Neural cell (in vitro differentiated cells): ENCODE measurements around the gene TFIP11. TPM values are rescaled to one million over a fixed set of nuclear protein-coding genes. Genes with fewer than 3 reads are reported as not detected.

Source experiments
- H2AFZ ChIP-seq: fragments of 200-600, 300-800 bp; sonication (generic), shearing (Covaris generic); 2 replicates; pipeline ENCODE4 v1.6.0; 2014; ENCODE audit warnings: low read depth, mild to moderate bottlenecking, antibody characterized with exemption, low read length, moderate library complexity
- H3F3A ChIP-seq: fragments of 200-600 bp; shearing (Covaris generic); 2 replicates; pipeline ENCODE4 v1.6.1; 2016; ENCODE audit warnings: mild to moderate bottlenecking, moderate library complexity, mixed read lengths, antibody characterized with exemption, low read length; ENCODE audit not compliant: insufficient read depth, poor library complexity, severe bottlenecking
- H3K27ac ChIP-seq: fragments of 200-600, 300-800 bp; sonication (generic), shearing (Covaris generic); 2 replicates; pipeline ENCODE4 v1.5.1; 2014; ENCODE audit warnings: mild to moderate bottlenecking, low read length, moderate library complexity
- H3K27me3 ChIP-seq: fragments of 300-800, 200-600 bp; sonication (generic), shearing (Covaris generic); 2 replicates; pipeline ENCODE4 v1.6.0; 2014; ENCODE audit warnings: mild to moderate bottlenecking, low read depth, low read length, moderate library complexity; ENCODE audit not compliant: insufficient read depth
- H3K36me3 ChIP-seq: fragments of 300-800, 200-600 bp; sonication (generic), shearing (Covaris generic); 2 replicates; pipeline ENCODE4 v1.5.1; 2014; ENCODE audit warnings: mild to moderate bottlenecking, antibody characterized with exemption, low read length, moderate library complexity; ENCODE audit not compliant: insufficient read depth
- H3K4me2 ChIP-seq: fragments of 300-800, 200-600 bp; sonication (generic), shearing (Covaris generic); 2 replicates; pipeline ENCODE4 v1.6.0; 2014; ENCODE audit warnings: mild to moderate bottlenecking, low read length
- H3K4me3 ChIP-seq: fragments of 300-800, 200-600 bp; sonication (generic), shearing (Covaris generic); 2 replicates; pipeline ENCODE4 v1.5.1; 2014; ENCODE audit warnings: mild to moderate bottlenecking, low read length, moderate library complexity
- H3K79me2 ChIP-seq: fragments of 200-600 bp; shearing (Covaris generic); replicated peaks from 2 replicates; pipeline ENCODE4 v1.6.0; 2014; ENCODE audit warnings: mild to moderate bottlenecking, low read length, moderate library complexity; ENCODE audit not compliant: insufficient read depth
- H3K9ac ChIP-seq: fragments of 300-800, 200-600 bp; sonication (generic), shearing (Covaris generic); 2 replicates; pipeline ENCODE4 v1.6.1; 2016; ENCODE audit warnings: mild to moderate bottlenecking, low read length, mixed read lengths
- H3K9me2 ChIP-seq: fragments of 200-600 bp; shearing (Covaris generic); 2 replicates; pipeline ENCODE4 v1.6.1; 2016; ENCODE audit warnings: mild to moderate bottlenecking, low read length, mixed read lengths; ENCODE audit not compliant: insufficient read depth
- H3K9me3 ChIP-seq: fragments of 200-600, 300-800 bp; sonication (generic), shearing (Covaris generic); 2 replicates; pipeline ENCODE4 v1.6.1; 2016; ENCODE audit warnings: mild to moderate bottlenecking, mixed run types, low read length, moderate library complexity, mixed read lengths
- H4K20me1 ChIP-seq: fragments of 200-600 bp; shearing (Covaris generic); 2 replicates; pipeline ENCODE4 v1.6.1; 2016; ENCODE audit warnings: mild to moderate bottlenecking, mixed run types; ENCODE audit not compliant: insufficient read depth
- CTCF ChIP-seq: fragments of 450-650 bp; IDR thresholded peaks from 2 replicates; pipeline ENCODE4 v1.5.1; 2014; ENCODE audit warnings: antibody characterized with exemption, mild to moderate bottlenecking, moderate library complexity; ENCODE audit not compliant: poor library complexity, severe bottlenecking
- EP300 ChIP-seq: fragments of 450-650 bp; conservative IDR thresholded peaks from 2 replicates; pipeline ENCODE4 v1.6.1; 2014; ENCODE audit warnings: antibody characterized with exemption, mild to moderate bottlenecking, moderate library complexity; ENCODE audit not compliant: poor library complexity, severe bottlenecking
- EZH2 ChIP-seq: fragments of 200-600, 300-800 bp; shearing (Covaris generic), sonication (generic); IDR thresholded peaks from 2 replicates; pipeline ENCODE4 v1.6.1; 2014; ENCODE audit warnings: antibody characterized with exemption, low read length, borderline replicate concordance, mild to moderate bottlenecking; ENCODE audit not compliant: insufficient read depth, poor library complexity, severe bottlenecking
- MXI1 ChIP-seq: fragments of 450-650 bp; conservative IDR thresholded peaks from 2 replicates; pipeline ENCODE4 v1.6.1; 2014; ENCODE audit warnings: antibody characterized with exemption, mild to moderate bottlenecking; ENCODE audit not compliant: poor library complexity, severe bottlenecking
- POLR2AphosphoS5 ChIP-seq: IDR thresholded peaks from 2 replicates; pipeline ENCODE4 v1.6.1; 2012
- RAD21 ChIP-seq: fragments of 450-650 bp; conservative IDR thresholded peaks from 2 replicates; pipeline ENCODE4 v1.6.1; 2014; ENCODE audit warnings: antibody characterized with exemption, mild to moderate bottlenecking, moderate library complexity
- REST ChIP-seq: IDR thresholded peaks from 2 replicates; pipeline ENCODE4 v1.6.1; 2012; ENCODE audit warnings: borderline replicate concordance
- SMC3 ChIP-seq: fragments of 450-650 bp; conservative IDR thresholded peaks from 2 replicates; pipeline ENCODE4 v1.6.1; 2014; ENCODE audit warnings: antibody characterized with exemption, mild to moderate bottlenecking, moderate library complexity; ENCODE audit not compliant: poor library complexity
- TAF1 ChIP-seq: IDR thresholded peaks from 2 replicates; pipeline ENCODE4 v1.6.1; 2012; ENCODE audit warnings: low read depth
- polyA plus RNA-seq: library from polyadenylated mRNA; depleted of rRNA; stranded (reverse); fragments of >200 nt; gene quantifications from 2 replicates; pipeline ENCODE4 v1.2.3, GENCODE V29; 2014

The TFIP11 gene
- polyA plus RNA-seq, 1 donor from 2014 or later = 49.8 TPM

- no peak for TF ChIP-seq POLR2AphosphoS5
- TF ChIP-seq SMC3 = no peak
- no peak for TF ChIP-seq EP300
- no peak for TF ChIP-seq REST
- no peak for TF ChIP-seq CTCF
- TF ChIP-seq MXI1 = no peak
- no peak for TF ChIP-seq TAF1
- no peak for TF ChIP-seq RAD21
- TF ChIP-seq EZH2 = no peak
- no peaks in the 10 kb centered on the region for H4K20me1 ChIP-seq
- no peak overlapping the region for H3K9ac ChIP-seq
- H3K9me3 ChIP-seq = no peaks in the 10 kb centered on the region
- H3K27me3 ChIP-seq = no peaks in the 10 kb centered on the region
- H3K79me2 ChIP-seq = no peaks in the 10 kb centered on the region
- H3K9me2 ChIP-seq = no peaks in the 10 kb centered on the region
- H2AFZ ChIP-seq = no peak overlapping the region
- no peaks in the 10 kb centered on the region for H3K36me3 ChIP-seq
- H3K4me3 ChIP-seq = no peak overlapping the region
- H3K4me2 ChIP-seq = no peak overlapping the region
- H3F3A ChIP-seq = no peaks in the 10 kb centered on the region
- H3K27ac ChIP-seq = no peak overlapping the region
Observed at GRCh38 chr22:26453216-26453615, 59.1 kb downstream of the TFIP11 start.

GRCh38 chr22:26452236-26453016 is 59.8 kb downstream of the TFIP11 start:
- no peaks in the 10 kb centered on the region for H3K9me3 ChIP-seq
- no peak overlapping the region for H3K9ac ChIP-seq
- no peak overlapping the region for H2AFZ ChIP-seq
- H3K36me3 ChIP-seq = no peaks in the 10 kb centered on the region
- H3K4me2 ChIP-seq = no peak overlapping the region
- no peaks in the 10 kb centered on the region for H3F3A ChIP-seq
- H3K27me3 ChIP-seq = no peaks in the 10 kb centered on the region
- no peaks in the 10 kb centered on the region for H4K20me1 ChIP-seq
- H3K27ac ChIP-seq = no peak overlapping the region
- no peak for TF ChIP-seq EZH2
- TF ChIP-seq POLR2AphosphoS5 = no peak
- TF ChIP-seq CTCF = no peak
- no peak for TF ChIP-seq SMC3
- TF ChIP-seq REST = no peak
- no peak for TF ChIP-seq TAF1
- TF ChIP-seq MXI1 = no peak
- TF ChIP-seq RAD21 = no peak
- no peak for TF ChIP-seq EP300
- no peaks in the 10 kb centered on the region for H3K79me2 ChIP-seq
- H3K9me2 ChIP-seq = no peaks in the 10 kb centered on the region
- no peak overlapping the region for H3K4me3 ChIP-seq
